ENCODE measurements around the gene XYLT1. TPM values are rescaled to one million over a fixed set of nuclear protein-coding genes. Genes with fewer than 3 reads are reported as not detected.

XYLT1 gene
- total and polyA plus RNA-seq, 2 of the 8 experiments (the other 6 are each of a cell fraction or from before 2014, with no cell fraction given) = 6.6 to 25.4 TPM

DNA sequence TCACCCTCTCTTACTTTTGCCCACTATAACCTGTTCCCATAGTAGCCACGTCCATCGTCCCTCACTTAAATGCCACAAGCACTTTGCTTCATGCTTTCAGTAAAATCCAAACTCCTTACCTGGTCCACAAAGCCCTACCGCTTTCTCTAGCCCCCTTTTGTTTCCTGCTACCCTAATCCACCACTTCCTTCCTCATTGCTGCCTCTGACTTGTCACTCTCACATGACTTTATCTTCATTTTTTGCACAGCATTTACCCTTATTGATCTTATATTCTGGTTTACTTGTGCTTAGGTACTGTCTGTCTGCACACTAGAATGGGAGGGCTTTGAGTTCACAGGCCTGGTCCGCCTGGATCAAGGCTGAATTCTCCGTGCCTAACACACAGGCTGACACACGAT, 340.0 kb downstream of the XYLT1 start (continued):
- no peak for TF ChIP-seq CHD7 (IDR thresholded peaks at IDR 0.05; ENCODE audit: insufficient replicate concordance, low read length)
- TF ChIP-seq TBP (IDR thresholded peaks at IDR 0.05; ENCODE audit: low read depth, low read length) = no peak
- TF ChIP-seq ASH2L (IDR thresholded peaks at IDR 0.05; ENCODE audit: low read length) = no peak
- no peak for TF ChIP-seq CREB1 (IDR thresholded peaks at IDR 0.05)
- no peak for TF ChIP-seq SIRT6 (IDR thresholded peaks at IDR 0.05; ENCODE audit: low read length)
- TF ChIP-seq RAD21 (IDR thresholded peaks at IDR 0.05 in 1 of 2, conservative IDR thresholded peaks at IDR 0.05 in 1 of 2; ENCODE audit: low read depth in 2 of 2, low read length in 2 of 2) = no peak

Data from H1 (cell line).